H1 (cell line): Measurements from ENCODE around the gene GADD45B. TPM values are rescaled to one million over a fixed set of nuclear protein-coding genes. Genes with fewer than 3 reads are reported as not detected.

Experiments used
- JUN ChIP-seq: IDR thresholded peaks from 2 replicates; pipeline ENCODE4 v1.6.1; 2011; ENCODE audit warnings: low read depth, mild to moderate bottlenecking, improper control_type of control experiment, low read length
- JUND ChIP-seq: IDR thresholded peaks from 2 replicates; pipeline ENCODE4 v1.6.1; 2011; ENCODE audit warnings: mild to moderate bottlenecking, improper control_type of control experiment, low read length
- NRF1 ChIP-seq: IDR thresholded peaks from 2 replicates; pipeline ENCODE4 v1.6.1; 2011; ENCODE audit warnings: mild to moderate bottlenecking, low read depth, low read length, improper control_type of control experiment
- SRF ChIP-seq: IDR thresholded peaks from 2 replicates; pipeline ENCODE4 v1.6.1; 2011; ENCODE audit warnings: mild to moderate bottlenecking, low read depth, low read length, moderate library complexity
- polyA plus RNA-seq, 7 experiments: library from polyadenylated mRNA; depleted of rRNA in 3 of 7; stranded (reverse) in 5 of 7; unstranded in 2 of 7; fragments of >200 nt in 5 of 7; fragments of 200-250 nt in 2 of 7; gene quantifications; 1 replicate in 5 of 7; 2 replicates in 1 of 7; 4 replicates in 1 of 7; pipeline versions ENCODE4 v1.2.1 to v1.2.3, GENCODE V29; 2011 to 2013; ENCODE audit warnings: missing spikeins in 2 of 7, mixed read lengths in 2 of 7
- total RNA-seq: library from RNA; stranded (reverse); fragmentation: NEBNext Ultra II Directional; extraction: Animal tissue kit (Norgen Biotek cat#: 25700); gene quantifications from 2 replicates; pipeline ENCODE4 v1.2.1, GENCODE V29; 2021

The GADD45B gene
- total and polyA plus RNA-seq, 2 of the 8 experiments (the other 6 are each of a cell fraction or from before 2014, with no cell fraction given): 7.4 to 11.4 TPM

GRCh38 chr19:2494084-2494446, 18.1 kb downstream of the GADD45B start (continued):
- TF ChIP-seq NRF1 (no peak), SRF (no peak), JUN (no peak), JUND (no peak)
